ENCODE results near the gene CCDC13. TPM values are rescaled to one million over a fixed set of nuclear protein-coding genes. Genes with fewer than 3 reads are reported as not detected.

CCDC13 gene
- total RNA-seq, 2 experiments from 2014 or later = 0.38 TPM; not detected in 1

DNA sequence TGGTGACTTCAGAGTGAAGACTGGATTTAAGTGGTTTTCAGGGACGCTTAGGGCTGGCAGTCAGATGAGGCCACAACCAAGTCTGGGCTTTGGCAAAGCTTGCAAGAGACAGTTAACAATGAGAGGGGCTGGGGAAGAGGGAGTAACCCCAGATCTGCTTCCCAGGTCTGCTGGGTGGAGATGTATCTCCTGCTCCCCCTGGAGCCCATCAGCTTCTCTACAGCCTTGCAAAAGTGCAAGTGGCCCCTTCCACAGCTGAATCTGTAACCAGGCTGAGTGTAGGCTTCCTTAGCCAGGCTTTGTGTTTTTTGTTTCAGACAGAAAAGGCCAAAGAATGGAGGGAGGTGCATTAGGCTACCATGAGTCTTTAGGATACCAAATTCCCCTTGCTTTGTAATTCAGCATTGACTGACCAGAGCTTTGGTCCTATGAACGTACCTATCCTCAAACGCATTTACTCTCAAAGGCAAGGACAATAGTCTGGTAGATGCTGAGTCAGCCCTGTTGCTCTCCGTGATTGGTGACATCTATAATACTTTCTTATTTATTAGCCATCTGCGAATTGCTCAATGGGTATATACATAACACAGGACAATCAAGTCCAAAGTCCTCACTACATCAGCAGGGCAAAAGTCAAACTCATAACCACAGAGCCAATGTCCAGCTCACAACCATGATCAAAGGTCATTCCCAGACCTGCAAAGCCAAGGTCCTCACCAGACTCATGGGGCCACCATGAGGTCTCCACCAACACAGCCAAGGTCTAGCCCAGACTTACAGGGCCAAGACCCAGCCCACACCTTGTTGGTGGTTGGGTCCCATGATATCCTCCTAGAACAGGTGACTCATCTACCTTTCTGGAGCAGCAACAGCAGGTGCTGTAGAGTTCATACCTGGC lies 17.1 kb downstream of the CCDC13 start:
- ChIA-PET POLR2A (interaction anchor here (0.6 to 1.1 kb wide), 4 partner anchors 8 to 153 kb away, joined by 3 to 5 read pairs (median 4); no protein-coding TSS in a partner anchor), CTCF (no interaction called here)
- Mint-ChIP-seq H3K9me3 (no peaks in the 10 kb centered on the region), H3K36me3 (ENCODE audit: low read depth) (no peaks in the 10 kb centered on the region), H3K27me3 (no peaks in the 10 kb centered on the region), H3K4me1 (ENCODE audit: low read depth) (peaks cover 4% of the 10 kb centered on the region), H3K27ac (no peak overlapping the region), H3K4me3 (no peak overlapping the region)
- no peak overlapping the region for H3K4me3 ChIP-seq (ENCODE audit: low read length)
- H3K4me1 ChIP-seq (ENCODE audit: insufficient read depth, low read length) = peaks cover 4% of the 10 kb centered on the region
- peak; percentile 57 for ATAC-seq (ENCODE audit: poor library complexity)
- no peaks in the 10 kb centered on the region for H3K9me3 ChIP-seq (ENCODE audit: control insufficient read depth in 1 of 2, insufficient read depth in 1 of 2, low read length in 2 of 2)
- H3K27me3 ChIP-seq (ENCODE audit: control insufficient read depth in 1 of 2, insufficient read depth in 2 of 2, low read length in 2 of 2) = no peaks in the 10 kb centered on the region
- intact Hi-C loops (cut with DNase I, micrococcal nuclease) = no loop called here
- H3K36me3 ChIP-seq (ENCODE audit: insufficient read depth, low read length) = no peaks in the 10 kb centered on the region
- TF ChIP-seq, protein P1, sequence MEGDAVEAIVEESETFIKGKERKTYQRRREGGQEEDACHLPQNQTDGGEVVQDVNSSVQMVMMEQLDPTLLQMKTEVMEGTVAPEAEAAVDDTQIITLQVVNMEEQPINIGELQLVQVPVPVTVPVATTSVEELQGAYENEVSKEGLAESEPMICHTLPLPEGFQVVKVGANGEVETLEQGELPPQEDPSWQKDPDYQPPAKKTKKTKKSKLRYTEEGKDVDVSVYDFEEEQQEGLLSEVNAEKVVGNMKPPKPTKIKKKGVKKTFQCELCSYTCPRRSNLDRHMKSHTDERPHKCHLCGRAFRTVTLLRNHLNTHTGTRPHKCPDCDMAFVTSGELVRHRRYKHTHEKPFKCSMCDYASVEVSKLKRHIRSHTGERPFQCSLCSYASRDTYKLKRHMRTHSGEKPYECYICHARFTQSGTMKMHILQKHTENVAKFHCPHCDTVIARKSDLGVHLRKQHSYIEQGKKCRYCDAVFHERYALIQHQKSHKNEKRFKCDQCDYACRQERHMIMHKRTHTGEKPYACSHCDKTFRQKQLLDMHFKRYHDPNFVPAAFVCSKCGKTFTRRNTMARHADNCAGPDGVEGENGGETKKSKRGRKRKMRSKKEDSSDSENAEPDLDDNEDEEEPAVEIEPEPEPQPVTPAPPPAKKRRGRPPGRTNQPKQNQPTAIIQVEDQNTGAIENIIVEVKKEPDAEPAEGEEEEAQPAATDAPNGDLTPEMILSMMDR (IDR thresholded peaks at IDR 0.05) = peak; percentile 38
- peak in 5 of 14 experiments; percentile 8 to 47 (median 40) for DNase-seq
- no peak overlapping the region for H3K27ac ChIP-seq (ENCODE audit: low read depth in 1 of 2, low read length in 2 of 2)

DNA sequence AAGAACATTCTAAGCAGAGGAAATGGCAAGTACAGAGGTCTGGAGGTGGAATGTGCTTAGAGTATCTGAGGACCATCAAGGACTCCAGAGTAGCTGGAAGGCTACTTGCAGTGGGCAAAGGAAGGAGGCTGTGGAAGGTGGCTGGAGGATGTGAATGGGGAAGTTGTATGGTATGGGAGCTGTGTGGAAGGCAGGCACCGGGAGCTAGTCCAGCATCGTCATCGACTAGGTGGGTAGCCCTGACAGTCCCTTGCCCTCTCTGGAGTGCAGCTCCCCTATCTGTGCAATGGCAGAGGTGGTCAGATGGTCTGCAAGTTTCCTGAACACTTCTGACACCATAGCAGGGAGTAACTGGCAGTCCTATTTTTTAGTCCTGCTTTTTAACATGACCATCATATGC lies 19.3 kb downstream of the CCDC13 start:
- Mint-ChIP-seq H3K36me3 (ENCODE audit: low read depth) (no peaks in the 10 kb centered on the region), H3K27ac (no peak overlapping the region), H3K4me3 (no peak overlapping the region), H3K27me3 (no peaks in the 10 kb centered on the region), H3K4me1 (ENCODE audit: low read depth) (peaks cover 18% of the 10 kb centered on the region), H3K9me3 (no peaks in the 10 kb centered on the region)
- intact Hi-C loops (cut with DNase I, micrococcal nuclease) = loop anchor here in 1 of 2 experiments (5.0 kb wide), 2 partner anchors 251 to 506 kb away; partner anchors contain the start of gene VIPR1
- TF ChIP-seq, protein P1 (IDR thresholded peaks at IDR 0.05) = no peak
- POLR2A ChIA-PET = no interaction called here
- no peaks in the 10 kb centered on the region for H3K36me3 ChIP-seq (ENCODE audit: insufficient read depth, low read length)
- no peaks in the 10 kb centered on the region for H3K9me3 ChIP-seq (ENCODE audit: control insufficient read depth in 1 of 2, insufficient read depth in 1 of 2, low read length in 2 of 2)
- H3K27me3 ChIP-seq (ENCODE audit: control insufficient read depth in 1 of 2, insufficient read depth in 2 of 2, low read length in 2 of 2) = no peaks in the 10 kb centered on the region
- CTCF ChIA-PET = no interaction called here
- no peak overlapping the region for H3K4me3 ChIP-seq (ENCODE audit: low read length)
- no peak overlapping the region for H3K27ac ChIP-seq (ENCODE audit: low read depth in 1 of 2, low read length in 2 of 2)
- H3K4me1 ChIP-seq (ENCODE audit: insufficient read depth, low read length) = peaks cover 18% of the 10 kb centered on the region
- DNase-seq = no peak
- no peak for ATAC-seq (ENCODE audit: poor library complexity)

DNA sequence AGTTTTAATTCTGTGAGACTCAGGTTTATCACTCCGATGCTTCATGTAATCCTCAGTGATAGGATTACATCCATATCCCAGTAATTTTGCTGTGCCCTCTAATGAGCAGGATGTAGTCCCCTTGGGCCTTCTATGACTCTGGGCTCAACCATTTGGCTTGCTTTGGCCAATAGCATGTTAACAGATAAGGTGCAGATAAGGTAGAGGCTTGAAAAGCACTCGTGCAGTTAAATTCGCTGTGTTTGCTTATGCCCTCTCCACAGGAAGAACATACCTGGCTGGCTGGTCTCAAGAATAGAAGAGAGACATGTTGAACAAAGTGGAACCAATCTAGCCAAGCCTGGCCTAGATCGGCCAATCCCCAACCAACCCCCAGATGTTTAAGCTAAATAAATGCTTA lies 20.1 kb downstream of the CCDC13 start:
- DNase-seq = no peak
- no peak overlapping the region for H3K4me3 ChIP-seq (ENCODE audit: low read length)
- CTCF ChIA-PET = no interaction called here
- Mint-ChIP-seq H3K36me3 (ENCODE audit: low read depth) (no peaks in the 10 kb centered on the region), H3K27me3 (no peaks in the 10 kb centered on the region), H3K9me3 (no peaks in the 10 kb centered on the region), H3K27ac (no peak overlapping the region), H3K4me3 (no peak overlapping the region), H3K4me1 (ENCODE audit: low read depth) (peaks cover 26% of the 10 kb centered on the region)
- H3K27ac ChIP-seq (ENCODE audit: low read depth in 1 of 2, low read length in 2 of 2) = no peak overlapping the region
- no peaks in the 10 kb centered on the region for H3K36me3 ChIP-seq (ENCODE audit: insufficient read depth, low read length)
- H3K9me3 ChIP-seq (ENCODE audit: control insufficient read depth in 1 of 2, insufficient read depth in 1 of 2, low read length in 2 of 2) = no peaks in the 10 kb centered on the region
- POLR2A ChIA-PET = interaction anchor here (1.2 kb wide), 1 partner anchor 9 kb away, joined by 3 read pairs; no protein-coding TSS in a partner anchor
- ATAC-seq (ENCODE audit: poor library complexity) = no peak
- peaks cover 26% of the 10 kb centered on the region for H3K4me1 ChIP-seq (ENCODE audit: insufficient read depth, low read length)
- intact Hi-C loops (cut with DNase I, micrococcal nuclease) = loop anchor here in 1 of 2 experiments (5.0 kb wide), 2 partner anchors 251 to 506 kb away; partner anchors contain the start of gene VIPR1
- TF ChIP-seq, protein P1 (IDR thresholded peaks at IDR 0.05) = no peak
- H3K27me3 ChIP-seq (ENCODE audit: control insufficient read depth in 1 of 2, insufficient read depth in 2 of 2, low read length in 2 of 2) = no peaks in the 10 kb centered on the region

Measured in CD4-positive, alpha-beta T cell (primary cell).